Mucosa of rectum (tissue), 2 donors: Measurements from ENCODE around the gene VSIR.

Experiments used
- H3K27ac ChIP-seq, 2 donors: one replicate each; pipeline ENCODE4 v1.7.0; 2013; ENCODE audit warnings: inconsistent platforms in 2 of 2, low read depth in 2 of 2, low read length in 2 of 2
- H3K27me3 ChIP-seq, 2 donors: one replicate each; pipeline ENCODE4 v1.7.0; 2013; ENCODE audit warnings: low read length in 2 of 2; ENCODE audit not compliant: control insufficient read depth in 2 of 2, insufficient read depth in 2 of 2
- H3K36me3 ChIP-seq, 2 donors: one replicate each; pipeline ENCODE4 v1.7.0; 2013; ENCODE audit warnings: low read length in 2 of 2; ENCODE audit not compliant: control insufficient read depth in 2 of 2, insufficient read depth in 2 of 2
- H3K4me1 ChIP-seq, 2 donors: one replicate each; pipeline ENCODE4 v1.7.0; 2013; ENCODE audit warnings: low read length in 2 of 2, mild to moderate bottlenecking in 1 of 2; ENCODE audit not compliant: control insufficient read depth in 2 of 2, insufficient read depth in 2 of 2
- H3K4me3 ChIP-seq, 2 donors: one replicate each; pipeline ENCODE4 v1.7.0; 2013; ENCODE audit warnings: low read length in 2 of 2
- H3K9ac ChIP-seq, 2 donors: one replicate each; pipeline ENCODE4 v1.7.0; 2013; ENCODE audit warnings: low read length in 2 of 2, low read depth in 1 of 2, mild to moderate bottlenecking in 1 of 2
- H3K9me3 ChIP-seq, 2 donors: one replicate each; pipeline ENCODE4 v1.7.0; 2013; ENCODE audit warnings: low read length in 2 of 2; ENCODE audit not compliant: control insufficient read depth in 2 of 2
- donor health status: healthy.
- donor health status: Normal muscosa, but diverticular disease.

Gene VSIR

DNA sequence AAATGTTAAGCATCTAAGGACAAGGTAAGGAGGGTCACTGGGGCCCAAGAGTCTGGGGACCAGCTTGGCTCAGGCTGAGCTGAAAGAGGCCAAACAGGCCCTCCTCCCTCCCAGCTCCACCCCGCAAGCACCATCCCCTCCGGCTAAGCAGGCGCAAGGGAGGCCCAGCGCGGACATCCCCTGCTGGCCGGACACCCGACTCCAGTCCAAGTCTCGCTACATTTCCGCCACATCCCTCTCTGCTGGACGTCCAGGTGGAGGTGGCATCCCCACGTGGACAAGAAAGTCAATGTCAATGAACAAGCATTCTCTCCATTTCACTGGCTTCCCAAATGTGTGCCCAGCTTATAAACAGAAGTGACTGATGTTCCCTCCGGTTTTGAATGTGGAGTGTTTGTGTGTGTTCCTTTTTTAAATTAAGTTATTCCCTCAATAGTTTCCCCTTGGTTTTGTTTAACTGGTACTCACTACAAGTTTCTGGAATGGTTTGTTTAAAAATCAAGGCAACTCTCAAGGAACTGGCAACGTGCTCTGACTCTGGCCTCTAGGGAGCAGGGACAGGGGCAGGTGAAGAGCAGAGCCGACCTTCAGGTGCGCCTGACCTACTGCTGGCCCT, 42.3 kb upstream of the VSIR start:
- Histone ChIP-seq H3K4me3 (no peak overlapping the region), H3K36me3 (peaks cover 46 to 49% of the 10 kb centered on the region in 2 donors), H3K27me3 (no peaks in the 10 kb centered on the region), H3K9ac (no peak overlapping the region), H3K4me1 (no peaks in the 10 kb centered on the region), H3K9me3 (no peaks in the 10 kb centered on the region), H3K27ac (no peak overlapping the region)

DNA sequence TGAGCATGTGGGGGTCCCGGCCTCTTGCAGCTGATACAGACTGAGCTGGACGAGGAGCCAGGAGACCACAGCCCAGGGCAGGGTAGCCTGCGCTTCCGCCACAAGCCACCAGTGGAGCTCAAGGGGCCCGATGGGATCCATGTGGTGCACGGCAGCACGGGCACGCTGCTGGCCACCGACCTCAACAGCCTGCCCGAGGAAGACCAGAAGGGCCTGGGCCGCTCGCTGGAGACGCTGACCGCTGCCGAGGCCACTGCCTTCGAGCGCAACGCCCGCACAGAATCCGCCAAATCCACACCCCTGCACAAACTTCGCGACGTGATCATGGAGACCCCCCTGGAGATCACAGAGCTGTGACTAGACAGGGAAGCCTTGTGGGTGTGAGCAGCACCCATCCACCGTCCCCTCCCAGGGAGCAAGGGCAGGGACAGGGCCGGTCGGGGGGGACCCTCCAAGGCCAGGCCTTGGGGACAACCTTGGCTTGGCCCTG, 41.6 kb upstream of the VSIR start:
- no peak overlapping the region for H3K4me3 ChIP-seq
- H3K9me3 ChIP-seq, result no peaks in the 10 kb centered on the region
- H3K4me1 ChIP-seq, result no peaks in the 10 kb centered on the region
- no peak overlapping the region for H3K27ac ChIP-seq
- H3K9ac ChIP-seq, result no peak overlapping the region
- H3K36me3 ChIP-seq, result peaks cover 41 to 43% of the 10 kb centered on the region in 2 donors
- H3K27me3 ChIP-seq, result no peaks in the 10 kb centered on the region

DNA sequence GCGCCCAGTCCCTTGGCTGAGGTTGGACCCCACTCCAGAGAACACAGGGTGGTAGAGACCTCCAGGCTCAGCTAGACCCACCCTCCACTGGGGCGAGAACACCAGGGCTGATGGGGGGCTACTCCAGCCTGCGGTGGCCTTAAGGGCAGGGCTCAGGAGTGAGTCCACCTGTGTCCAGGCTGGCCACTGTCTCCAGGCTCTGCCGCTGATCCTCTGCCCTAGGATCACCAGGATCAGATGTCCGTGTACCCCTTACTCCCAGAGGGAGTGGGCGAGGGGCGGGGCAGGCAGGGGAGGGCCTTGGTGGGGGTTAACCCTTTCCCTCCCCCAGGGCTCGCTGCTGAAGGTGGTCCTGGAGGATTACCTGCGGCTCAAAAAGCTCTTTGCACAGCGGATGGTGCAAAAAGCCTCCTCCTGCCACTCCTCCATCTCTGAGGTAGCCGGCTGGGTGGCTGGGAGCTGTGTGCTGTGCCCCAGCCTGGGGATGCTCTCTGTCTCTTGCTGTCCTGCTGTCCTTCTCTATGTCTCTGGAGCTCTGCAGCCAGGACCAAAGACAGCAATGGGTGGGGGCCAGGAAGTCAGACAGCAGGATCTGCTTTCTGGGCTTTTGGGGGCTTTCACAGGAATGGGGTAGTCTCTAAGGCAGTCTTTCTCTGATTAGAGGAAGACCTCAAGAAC, 39.7 kb upstream of the VSIR start:
- Histone ChIP-seq H3K4me3 (no peak overlapping the region), H3K36me3 (peaks cover 23 to 24% of the 10 kb centered on the region in 2 donors), H3K9me3 (no peaks in the 10 kb centered on the region), H3K27me3 (no peaks in the 10 kb centered on the region), H3K27ac (no peak overlapping the region), H3K9ac (no peak overlapping the region), H3K4me1 (no peaks in the 10 kb centered on the region)

DNA sequence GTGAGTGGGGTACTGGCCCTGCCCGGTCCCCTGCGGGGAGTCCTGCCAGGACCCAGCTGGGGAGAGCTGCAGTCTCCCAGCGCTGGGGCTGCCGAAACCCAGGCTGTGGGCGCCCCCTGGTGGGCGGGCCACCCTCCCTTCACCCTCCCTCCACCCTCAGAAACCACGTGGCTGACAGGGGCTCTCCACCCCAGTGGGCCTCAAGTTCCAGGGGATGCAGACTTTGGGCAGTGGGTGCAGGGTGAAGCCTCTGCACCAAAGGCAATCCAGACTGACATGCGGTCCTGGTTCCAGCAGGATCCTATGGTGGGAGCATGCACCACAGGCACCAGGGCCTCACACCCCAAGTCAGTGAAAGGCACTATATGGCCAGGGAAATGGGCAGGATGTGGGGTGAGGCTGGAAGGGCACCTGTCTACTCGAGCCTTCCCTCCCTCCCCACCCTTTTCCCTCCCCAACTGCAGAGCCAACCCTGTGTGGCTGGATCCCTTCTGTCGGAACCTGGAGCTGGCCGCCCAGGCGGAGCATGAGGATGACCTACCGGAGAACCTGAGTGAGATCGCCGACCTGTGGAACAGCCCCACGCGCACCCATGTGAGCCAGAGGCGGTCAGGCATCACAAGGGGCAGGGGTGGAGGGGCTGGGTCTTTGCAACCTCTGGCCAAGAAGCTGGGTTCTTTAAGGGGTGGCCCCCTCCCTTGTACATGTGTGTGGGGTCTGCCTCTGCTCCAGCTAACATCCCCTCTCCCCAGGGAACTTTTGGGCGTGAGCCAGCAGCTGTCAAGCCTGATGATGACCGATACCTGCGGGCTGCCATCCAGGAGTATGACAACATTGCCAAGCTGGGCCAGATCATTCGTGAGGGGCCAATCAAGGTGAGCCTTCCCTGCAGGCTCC, 38.9 kb upstream of the VSIR start:
- Histone ChIP-seq H3K27ac (no peak overlapping the region), H3K36me3 (peaks cover 15 to 17% of the 10 kb centered on the region in 2 donors), H3K9ac (no peak overlapping the region), H3K4me1 (no peaks in the 10 kb centered on the region), H3K27me3 (no peaks in the 10 kb centered on the region), H3K4me3 (no peak overlapping the region), H3K9me3 (no peaks in the 10 kb centered on the region)

DNA sequence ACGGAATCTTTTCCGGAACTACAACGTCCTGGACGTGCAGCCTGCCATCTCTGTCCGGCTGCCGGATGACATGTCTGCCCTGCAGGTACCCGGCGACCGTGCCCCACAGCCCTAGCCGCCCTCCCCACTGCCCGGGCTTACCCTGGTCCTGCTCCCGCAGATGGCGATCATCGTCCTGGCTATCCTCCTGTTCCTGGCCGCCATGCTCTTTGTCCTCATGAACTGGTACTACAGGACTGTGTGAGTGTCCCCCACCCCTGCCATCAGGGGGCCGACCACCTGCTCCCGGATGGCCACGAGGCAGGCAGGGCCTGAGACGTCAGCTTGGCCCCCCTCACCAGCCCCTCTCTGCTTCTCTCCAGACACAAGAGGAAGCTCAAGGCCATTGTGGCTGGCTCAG, 38.0 kb upstream of the VSIR start:
- H3K4me3 ChIP-seq, result no peak overlapping the region
- H3K27me3 ChIP-seq, result no peaks in the 10 kb centered on the region
- H3K9me3 ChIP-seq, result no peaks in the 10 kb centered on the region
- H3K9ac ChIP-seq, result no peak overlapping the region
- H3K4me1 ChIP-seq, result no peaks in the 10 kb centered on the region
- peaks cover 9 to 10% of the 10 kb centered on the region in 2 donors for H3K36me3 ChIP-seq
- no peak overlapping the region for H3K27ac ChIP-seq

DNA sequence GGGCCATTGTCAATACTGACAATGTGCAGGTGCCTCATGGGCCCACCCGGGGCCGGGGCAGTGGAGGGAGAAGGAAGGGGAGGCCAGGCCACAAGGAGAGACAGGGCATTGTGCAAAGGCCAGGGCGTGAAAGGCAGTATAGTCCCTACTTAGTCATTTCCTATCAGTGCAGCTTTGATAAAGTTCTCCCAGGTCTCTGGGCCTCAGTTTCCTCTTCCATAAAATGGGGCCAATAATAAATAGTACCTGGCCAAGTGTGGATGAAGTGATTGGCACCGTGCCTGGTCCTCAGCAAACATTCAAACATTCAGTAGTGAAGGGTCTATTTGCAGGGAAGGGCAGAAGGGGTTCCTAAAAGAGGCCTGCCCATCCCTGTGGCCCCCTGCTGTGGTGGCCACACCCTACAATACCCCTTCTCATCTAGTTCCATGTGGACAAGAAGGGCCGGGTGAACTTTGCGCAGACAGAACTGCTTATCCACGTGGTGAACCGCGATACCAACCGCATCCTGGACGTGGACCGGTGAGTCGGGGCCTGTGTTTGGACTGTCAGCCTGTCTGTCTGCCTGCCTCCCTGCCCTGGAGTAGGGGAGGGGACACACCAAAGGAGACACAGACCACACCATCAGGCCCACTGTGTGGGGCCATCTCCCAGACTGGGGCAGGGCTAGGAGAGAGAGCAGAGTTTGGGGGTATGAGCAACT, 36.9 kb upstream of the VSIR start:
- Histone ChIP-seq H3K4me1 (peaks cover 0 to 3% of the 10 kb centered on the region in 2 donors), H3K9me3 (no peaks in the 10 kb centered on the region), H3K9ac (no peak overlapping the region), H3K27me3 (no peaks in the 10 kb centered on the region), H3K27ac (no peak overlapping the region), H3K36me3 (peaks cover 0 to 2% of the 10 kb centered on the region in 2 donors), H3K4me3 (no peak overlapping the region)

DNA sequence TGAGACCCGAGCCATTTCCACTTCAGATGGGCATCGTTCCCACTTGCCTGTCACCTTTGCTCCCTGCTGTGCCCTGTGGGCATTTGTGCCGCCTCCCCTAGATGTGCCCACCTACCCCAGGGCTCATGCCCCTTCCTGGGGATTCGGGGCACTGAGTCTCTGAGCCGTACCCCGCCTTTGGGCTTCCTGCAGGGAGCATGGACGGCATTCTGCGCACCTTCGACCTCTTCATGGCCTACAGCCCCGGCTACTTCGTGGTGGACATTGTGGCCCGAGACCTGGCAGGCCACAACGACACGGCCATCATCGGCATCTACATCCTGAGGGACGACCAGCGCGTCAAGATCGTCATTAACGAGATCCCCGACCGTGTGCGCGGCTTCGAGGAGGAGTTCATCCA, 36.3 kb upstream of the VSIR start:
- Histone ChIP-seq H3K27ac (no peak overlapping the region), H3K9ac (no peak overlapping the region), H3K27me3 (no peaks in the 10 kb centered on the region), H3K36me3 (peaks cover 0 to 2% of the 10 kb centered on the region in 2 donors), H3K4me3 (no peak overlapping the region), H3K9me3 (no peaks in the 10 kb centered on the region), H3K4me1 (peaks cover 0 to 3% of the 10 kb centered on the region in 2 donors)

DNA sequence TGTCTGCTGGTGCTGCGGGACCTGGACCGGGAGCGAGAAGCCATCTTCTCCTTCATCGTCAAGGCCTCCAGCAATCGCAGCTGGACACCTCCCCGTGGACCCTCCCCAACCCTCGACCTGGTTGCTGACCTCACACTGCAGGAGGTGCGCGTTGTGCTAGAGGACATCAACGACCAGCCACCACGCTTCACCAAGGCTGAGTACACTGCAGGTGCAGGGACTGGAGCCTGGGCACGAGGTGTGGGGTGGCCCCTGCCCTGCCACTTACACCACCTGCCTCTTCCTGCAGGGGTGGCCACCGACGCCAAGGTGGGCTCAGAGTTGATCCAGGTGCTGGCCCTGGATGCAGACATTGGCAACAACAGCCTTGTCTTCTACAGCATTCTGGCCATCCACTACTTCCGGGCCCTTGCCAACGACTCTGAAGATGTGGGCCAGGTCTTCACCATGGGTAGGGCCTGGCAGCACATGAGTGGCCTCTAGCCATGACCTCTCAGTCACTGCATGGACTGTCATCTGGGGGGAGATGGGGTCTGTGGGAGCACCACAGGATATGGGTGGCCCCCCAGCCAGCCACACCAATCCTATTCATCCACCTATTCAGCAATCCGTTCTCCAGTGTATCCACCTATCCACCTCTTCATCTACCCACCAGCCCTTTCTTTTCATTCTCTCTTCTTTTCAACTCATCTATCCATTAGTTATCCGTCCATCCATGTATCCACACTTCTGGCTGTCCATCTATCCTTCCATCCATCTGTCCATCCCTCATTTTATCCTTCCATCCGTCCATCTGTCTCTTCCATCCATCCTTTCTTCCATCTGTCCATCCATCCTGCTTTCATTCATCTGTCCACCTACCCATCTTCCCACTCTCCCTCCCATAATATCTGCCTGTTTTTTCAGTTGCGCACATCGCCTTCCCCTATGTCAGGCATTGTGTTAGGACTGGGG, 34.5 kb upstream of the VSIR start:
- Histone ChIP-seq H3K36me3 (no peaks in the 10 kb centered on the region), H3K9me3 (no peaks in the 10 kb centered on the region), H3K27ac (no peak overlapping the region), H3K4me3 (no peak overlapping the region), H3K27me3 (no peaks in the 10 kb centered on the region), H3K9ac (no peak overlapping the region), H3K4me1 (peaks cover 0 to 3% of the 10 kb centered on the region in 2 donors)
